GM12878 (cell line): ENCODE measurements around the gene GFAP. TPM values are rescaled to one million over a fixed set of nuclear protein-coding genes. Genes with fewer than 3 reads are reported as not detected.

Source experiments
- ASH2L ChIP-seq: fragments of 300-600, 200-600 bp; sonication (generic); IDR thresholded peaks from 2 replicates; pipeline ENCODE4 v1.6.1; 2017; ENCODE audit warnings: low read depth, mild to moderate bottlenecking, borderline replicate concordance
- CREB1 ChIP-seq: IDR thresholded peaks from 2 replicates; pipeline ENCODE4 v1.6.1; 2012; ENCODE audit warnings: low read depth, mild to moderate bottlenecking, inconsistent platforms
- GABPA ChIP-seq: IDR thresholded peaks from 2 replicates; pipeline ENCODE4 v1.6.1; 2014; ENCODE audit warnings: antibody characterized with exemption, low read depth, mild to moderate bottlenecking, inconsistent platforms
- GATAD2B ChIP-seq: fragments of 450-650 bp; conservative IDR thresholded peaks from 2 replicates; pipeline ENCODE4 v1.6.1; 2017; ENCODE audit warnings: low read depth, mild to moderate bottlenecking, moderate library complexity
- HCFC1 ChIP-seq: fragments of 150-350 bp; IDR thresholded peaks from 2 replicates; pipeline ENCODE4 v1.6.1; 2014; ENCODE audit warnings: low read length
- KAT2A ChIP-seq: conservative IDR thresholded peaks from 2 replicates; pipeline ENCODE4 v1.6.1; 2011; ENCODE audit warnings: low read depth, low read length; ENCODE audit not compliant: control insufficient read depth
- MEF2A ChIP-seq: IDR thresholded peaks from 2 replicates; pipeline ENCODE4 v1.6.1; 2011; ENCODE audit warnings: low read depth, mild to moderate bottlenecking, low read length, moderate library complexity; ENCODE audit not compliant: insufficient read depth
- MEF2B ChIP-seq: fragments of 450-650 bp; IDR thresholded peaks from 2 replicates; pipeline ENCODE4 v1.6.1; 2018; ENCODE audit warnings: mild to moderate bottlenecking, moderate library complexity; ENCODE audit not compliant: partially characterized antibody, poor library complexity, severe bottlenecking
- MXI1 ChIP-seq: fragments of 150-350 bp; IDR thresholded peaks from 2 replicates; pipeline ENCODE4 v1.6.1; 2011; ENCODE audit warnings: low read depth, mild to moderate bottlenecking, inconsistent platforms, low read length, improper control_type of control experiment
- MYC ChIP-seq: IDR thresholded peaks from 2 replicates; pipeline ENCODE4 v1.6.1; 2011; ENCODE audit warnings: mild to moderate bottlenecking, low read length, moderate library complexity, inconsistent platforms; ENCODE audit not compliant: insufficient read depth, insufficient replicate concordance, insufficient read length, severe bottlenecking
- RAD21 ChIP-seq: IDR thresholded peaks from 2 replicates; pipeline ENCODE4 v1.6.1; 2011; ENCODE audit warnings: mild to moderate bottlenecking, low read depth, low read length, moderate library complexity; ENCODE audit not compliant: insufficient read depth
- SKIL ChIP-seq: fragments of 450-650 bp; IDR thresholded peaks from 2 replicates; pipeline ENCODE4 v1.6.1; 2017; ENCODE audit warnings: mild to moderate bottlenecking, low read depth, inconsistent platforms; ENCODE audit not compliant: poor library complexity, severe bottlenecking
- SMARCA5 ChIP-seq: fragments of 450-650 bp; IDR thresholded peaks from 2 replicates; pipeline ENCODE4 v1.6.1; 2017; ENCODE audit warnings: mild to moderate bottlenecking
- TCF12 ChIP-seq: IDR thresholded peaks from 2 replicates; pipeline ENCODE4 v1.6.1; 2011; ENCODE audit warnings: low read depth, mild to moderate bottlenecking, low read length
- YY1 ChIP-seq: IDR thresholded peaks from 2 replicates; pipeline ENCODE4 v1.6.1; 2011; ENCODE audit warnings: low read depth, mild to moderate bottlenecking, low read length
- ZNF24 ChIP-seq: fragments of 450-650 bp; IDR thresholded peaks from 2 replicates; pipeline ENCODE4 v1.6.1; 2017; ENCODE audit warnings: antibody characterized with exemption, mild to moderate bottlenecking
- polyA plus RNA-seq, 11 experiments: library from polyadenylated mRNA; depleted of rRNA in 4 of 11; unstranded in 6 of 11; stranded (reverse) in 5 of 11; fragments of >200 nt; fragmentation: Nextera tagmentation in 4 of 11; fragmentation: Illumina TruSeq in 1 of 11; extraction: Ambion mirVana in 4 of 11; extraction: Trizol in 1 of 11; gene quantifications; 1 replicate in 1 of 11; 2 replicates in 10 of 11; pipeline versions ENCODE4 v1.2.1 to v1.2.3, GENCODE V29; 2011 to 2016; ENCODE audit warnings: inconsistent platforms in 2 of 11, missing spikeins in 2 of 11, low read depth in 1 of 11
- total RNA-seq, 4 experiments: library from RNA; depleted of rRNA in 3 of 4; stranded (reverse); fragments of >200 nt in 3 of 4; fragmentation: Illumina TruSeq in 1 of 4; extraction: Trizol in 1 of 4; gene quantifications; 2 replicates each; pipeline versions ENCODE4 v1.2.1 to v1.2.3, GENCODE V29; 2013 to 2021
- TF ChIP-seq, protein P1 (sequence below): fragments of 150-350 bp; IDR thresholded peaks from 2 replicates; pipeline ENCODE4 v1.6.1; 2014; ENCODE audit warnings: mild to moderate bottlenecking, low read depth, low read length
- TF ChIP-seq, protein P2 (sequence below): fragments of 450-650 bp; IDR thresholded peaks from 2 replicates; pipeline ENCODE4 v1.6.1; 2018; ENCODE audit warnings: mild to moderate bottlenecking, low read depth, moderate library complexity; ENCODE audit not compliant: partially characterized antibody
- TF ChIP-seq, protein P3 (sequence below): fragments of 150-350 bp; IDR thresholded peaks from 2 replicates; pipeline ENCODE4 v1.6.1; 2016; ENCODE audit warnings: low read depth, low read length

The GFAP gene
- total and polyA plus RNA-seq, 10 of the 15 experiments (the other 5 are each of a cell fraction or from before 2014, with no cell fraction given) = 0.04 to 0.25 TPM; not detected in 8

- TF ChIP-seq RAD21 (no peak), MEF2B (peak; percentile 84), MYC (peak; percentile 68), KAT2A (no peak), MXI1 (peak; percentile 91), SKIL (peak; percentile 76), MEF2A (peak; percentile 55; the same call in 1 of the 2 replicates), CREB1 (peak; percentile 99), ZNF24 (peak; percentile 10; the same call in 1 of the 2 replicates), ASH2L (peak; percentile 79; the same call in 1 of the 2 replicates), TCF12 (peak; percentile 33; the same call in 1 of the 2 replicates), YY1 (peak; percentile 80), GATAD2B (peak; percentile 65), SMARCA5 (peak; percentile 56; the same call in 1 of the 2 replicates), GABPA (no peak; the same call in 1 of the 2 replicates), HCFC1 (peak; percentile 92)
- TF ChIP-seq, protein P1, sequence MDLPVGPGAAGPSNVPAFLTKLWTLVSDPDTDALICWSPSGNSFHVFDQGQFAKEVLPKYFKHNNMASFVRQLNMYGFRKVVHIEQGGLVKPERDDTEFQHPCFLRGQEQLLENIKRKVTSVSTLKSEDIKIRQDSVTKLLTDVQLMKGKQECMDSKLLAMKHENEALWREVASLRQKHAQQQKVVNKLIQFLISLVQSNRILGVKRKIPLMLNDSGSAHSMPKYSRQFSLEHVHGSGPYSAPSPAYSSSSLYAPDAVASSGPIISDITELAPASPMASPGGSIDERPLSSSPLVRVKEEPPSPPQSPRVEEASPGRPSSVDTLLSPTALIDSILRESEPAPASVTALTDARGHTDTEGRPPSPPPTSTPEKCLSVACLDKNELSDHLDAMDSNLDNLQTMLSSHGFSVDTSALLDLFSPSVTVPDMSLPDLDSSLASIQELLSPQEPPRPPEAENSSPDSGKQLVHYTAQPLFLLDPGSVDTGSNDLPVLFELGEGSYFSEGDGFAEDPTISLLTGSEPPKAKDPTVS = 0 out of 2 replicates have a peak, but pooled peaks have one; percentile 65
- TF ChIP-seq, protein P2, sequence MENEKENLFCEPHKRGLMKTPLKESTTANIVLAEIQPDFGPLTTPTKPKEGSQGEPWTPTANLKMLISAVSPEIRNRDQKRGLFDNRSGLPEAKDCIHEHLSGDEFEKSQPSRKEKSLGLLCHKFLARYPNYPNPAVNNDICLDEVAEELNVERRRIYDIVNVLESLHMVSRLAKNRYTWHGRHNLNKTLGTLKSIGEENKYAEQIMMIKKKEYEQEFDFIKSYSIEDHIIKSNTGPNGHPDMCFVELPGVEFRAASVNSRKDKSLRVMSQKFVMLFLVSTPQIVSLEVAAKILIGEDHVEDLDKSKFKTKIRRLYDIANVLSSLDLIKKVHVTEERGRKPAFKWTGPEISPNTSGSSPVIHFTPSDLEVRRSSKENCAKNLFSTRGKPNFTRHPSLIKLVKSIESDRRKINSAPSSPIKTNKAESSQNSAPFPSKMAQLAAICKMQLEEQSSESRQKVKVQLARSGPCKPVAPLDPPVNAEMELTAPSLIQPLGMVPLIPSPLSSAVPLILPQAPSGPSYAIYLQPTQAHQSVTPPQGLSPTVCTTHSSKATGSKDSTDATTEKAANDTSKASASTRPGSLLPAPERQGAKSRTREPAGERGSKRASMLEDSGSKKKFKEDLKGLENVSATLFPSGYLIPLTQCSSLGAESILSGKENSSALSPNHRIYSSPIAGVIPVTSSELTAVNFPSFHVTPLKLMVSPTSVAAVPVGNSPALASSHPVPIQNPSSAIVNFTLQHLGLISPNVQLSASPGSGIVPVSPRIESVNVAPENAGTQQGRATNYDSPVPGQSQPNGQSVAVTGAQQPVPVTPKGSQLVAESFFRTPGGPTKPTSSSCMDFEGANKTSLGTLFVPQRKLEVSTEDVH = peak; percentile 78
- TF ChIP-seq, protein P3, sequence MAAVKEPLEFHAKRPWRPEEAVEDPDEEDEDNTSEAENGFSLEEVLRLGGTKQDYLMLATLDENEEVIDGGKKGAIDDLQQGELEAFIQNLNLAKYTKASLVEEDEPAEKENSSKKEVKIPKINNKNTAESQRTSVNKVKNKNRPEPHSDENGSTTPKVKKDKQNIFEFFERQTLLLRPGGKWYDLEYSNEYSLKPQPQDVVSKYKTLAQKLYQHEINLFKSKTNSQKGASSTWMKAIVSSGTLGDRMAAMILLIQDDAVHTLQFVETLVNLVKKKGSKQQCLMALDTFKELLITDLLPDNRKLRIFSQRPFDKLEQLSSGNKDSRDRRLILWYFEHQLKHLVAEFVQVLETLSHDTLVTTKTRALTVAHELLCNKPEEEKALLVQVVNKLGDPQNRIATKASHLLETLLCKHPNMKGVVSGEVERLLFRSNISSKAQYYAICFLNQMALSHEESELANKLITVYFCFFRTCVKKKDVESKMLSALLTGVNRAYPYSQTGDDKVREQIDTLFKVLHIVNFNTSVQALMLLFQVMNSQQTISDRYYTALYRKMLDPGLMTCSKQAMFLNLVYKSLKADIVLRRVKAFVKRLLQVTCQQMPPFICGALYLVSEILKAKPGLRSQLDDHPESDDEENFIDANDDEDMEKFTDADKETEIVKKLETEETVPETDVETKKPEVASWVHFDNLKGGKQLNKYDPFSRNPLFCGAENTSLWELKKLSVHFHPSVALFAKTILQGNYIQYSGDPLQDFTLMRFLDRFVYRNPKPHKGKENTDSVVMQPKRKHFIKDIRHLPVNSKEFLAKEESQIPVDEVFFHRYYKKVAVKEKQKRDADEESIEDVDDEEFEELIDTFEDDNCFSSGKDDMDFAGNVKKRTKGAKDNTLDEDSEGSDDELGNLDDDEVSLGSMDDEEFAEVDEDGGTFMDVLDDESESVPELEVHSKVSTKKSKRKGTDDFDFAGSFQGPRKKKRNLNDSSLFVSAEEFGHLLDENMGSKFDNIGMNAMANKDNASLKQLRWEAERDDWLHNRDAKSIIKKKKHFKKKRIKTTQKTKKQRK = no peak
Measured at GRCh38 chr17:44899074-44899782, 16.1 kb downstream of the GFAP start, which contains the start of gene EFTUD2 (continued).
